Body of pancreas (tissue), 4 donors: ENCODE measurements around the gene RUFY3.

Experiments
- CTCF ChIP-seq, 7 experiments: fragments of 450-650 bp in 4 of 7; fragments of 200-600 bp in 3 of 7; sonication (generic) in 3 of 7; IDR thresholded peaks; one replicate each; pipeline ENCODE4 v1.5.1; 2016 to 2019; ENCODE audit warnings: antibody characterized with exemption in 7 of 7
- POLR2A ChIP-seq, 3 donors: fragments of 450-650 bp; IDR thresholded peaks; one replicate each; pipeline ENCODE4 v1.6.1; 2016; ENCODE audit warnings: antibody characterized with exemption in 3 of 3, mild to moderate bottlenecking in 2 of 3

GRCh38 chr4:70706044-70706461 lies 15.7 kb upstream of the RUFY3 start:
- TF ChIP-seq CTCF (IDR thresholded peaks at IDR 0.05) (no peak), POLR2A (IDR thresholded peaks at IDR 0.05) (no peak)
